H1 (cell line): Measurements from ENCODE around the gene BCAS1. TPM values are rescaled to one million over a fixed set of nuclear protein-coding genes. Genes with fewer than 3 reads are reported as not detected.

Source experiments
- CTCF ChIA-PET: fragments of 300-600 bp; sonication (Branson Sonifier 250); formaldehyde crosslinking; loops from one replicate; lab custom pipeline; 2021; ENCODE audit not compliant: partially characterized antibody; lab: Charles Lee
- POLR2A ChIA-PET: fragments of 300-600 bp; sonication (Branson Sonifier 250); formaldehyde crosslinking; loops from one replicate; lab custom pipeline; 2021; ENCODE audit warnings: inconsistent platforms; ENCODE audit not compliant: partially characterized antibody; lab: Charles Lee
- DNase-seq, 2 experiments: peaks; one replicate each; pipeline versions ENCODE4 v3.0.0 to v3.0.0-alpha.2; 2010 to 2022; ENCODE audit warnings: low spot score in 2 of 2, low read depth in 1 of 2, mixed read lengths in 1 of 2
- FAIRE-seq: peaks from 2 replicates; lab custom pipeline; 2011; peaks lifted over from hg19 to GRCh38; lab: Jason Lieb, UNC
- H2AFZ ChIP-seq: 2 replicates; pipeline ENCODE4 v1.8.1; 2012; ENCODE audit warnings: low read length, inconsistent platforms
- H2AK5ac ChIP-seq: 2 replicates; pipeline ENCODE4 v1.6.1; 2013; ENCODE audit warnings: low read depth, low read length
- H2BK120ac ChIP-seq: replicated peaks from 2 replicates; pipeline ENCODE3; 2013; ENCODE audit warnings: low read depth, low read length, inconsistent platforms
- H2BK12ac ChIP-seq: 2 replicates; pipeline ENCODE4 v1.6.1; 2013; ENCODE audit warnings: low read depth, low read length
- H2BK15ac ChIP-seq: 2 replicates; pipeline ENCODE4 v1.6.1; 2013; ENCODE audit warnings: low read length
- H2BK20ac ChIP-seq: 2 replicates; pipeline ENCODE4 v1.6.1; 2013; ENCODE audit warnings: low read length
- H2BK5ac ChIP-seq: 2 replicates; pipeline ENCODE4 v1.6.1; 2013; ENCODE audit warnings: low read depth, low read length
- H3K14ac ChIP-seq: 2 replicates; pipeline ENCODE4 v1.6.1; 2013; ENCODE audit warnings: inconsistent platforms; ENCODE audit not compliant: insufficient read length
- H3K18ac ChIP-seq: 2 replicates; pipeline ENCODE4 v1.6.1; 2013; ENCODE audit warnings: low read length; ENCODE audit errors: extremely low read depth
- H3K23ac ChIP-seq: 2 replicates; pipeline ENCODE4 v1.6.1; 2013; ENCODE audit warnings: inconsistent platforms; ENCODE audit not compliant: insufficient read length
- H3K23me2 ChIP-seq: 2 replicates; pipeline ENCODE4 v1.6.1; 2013; ENCODE audit warnings: low read depth, low read length
- H3K27ac ChIP-seq: 2 replicates; pipeline ENCODE4 v1.6.1; 2011; ENCODE audit warnings: low read depth, low read length, inconsistent platforms
- H3K27me3 ChIP-seq, 4 experiments: replicated peaks in 1 of 4; 1 replicate in 1 of 4; 2 replicates in 3 of 4; pipeline versions ENCODE4 v1.6.1 to v1.8.1; 2011 to 2013; ENCODE audit warnings: low read length in 3 of 4, mild to moderate bottlenecking in 3 of 4, inconsistent platforms in 2 of 4, mixed read lengths in 2 of 4, moderate library complexity in 1 of 4; ENCODE audit not compliant: control insufficient read depth in 3 of 4, insufficient read depth in 3 of 4; ENCODE audit errors: extremely low read depth in 1 of 4
- H3K36me3 ChIP-seq, 4 experiments: 2 replicates each; pipeline versions ENCODE4 v1.6.1 to v1.8.1; 2011 to 2013; ENCODE audit warnings: mild to moderate bottlenecking in 4 of 4, low read length in 3 of 4, moderate library complexity in 2 of 4, control low read depth in 1 of 4, inconsistent platforms in 1 of 4; ENCODE audit not compliant: insufficient read depth in 4 of 4, control insufficient read depth in 2 of 4
- H3K4ac ChIP-seq: replicated peaks from 2 replicates; pipeline ENCODE3; 2013; ENCODE audit warnings: low read length, low read depth, mixed read lengths, inconsistent platforms; ENCODE audit not compliant: insufficient read length
- H3K4me1 ChIP-seq, 4 experiments: replicated peaks in 1 of 4; 1 replicate in 1 of 4; 2 replicates in 3 of 4; pipeline versions ENCODE4 v1.6.1 to v1.8.1; 2011 to 2013; ENCODE audit warnings: low read length in 3 of 4, inconsistent platforms in 2 of 4, mixed read lengths in 1 of 4; ENCODE audit not compliant: insufficient read depth in 4 of 4, control insufficient read depth in 3 of 4
- H3K4me2 ChIP-seq, 2 experiments: 2 replicates each; pipeline versions ENCODE4 v1.6.1 to v1.8.1; 2011 to 2013; ENCODE audit warnings: low read depth in 2 of 2, low read length in 2 of 2, control low read depth in 1 of 2, inconsistent platforms in 1 of 2, mild to moderate bottlenecking in 1 of 2; ENCODE audit not compliant: insufficient read depth in 1 of 2
- H3K4me3 ChIP-seq, 4 experiments: fragments of 200-600, 300-600 bp in 1 of 4; sonication (generic), shearing (Covaris generic), sonication (Bioruptor Twin) in 1 of 4; 2 replicates each; pipeline versions ENCODE4 v1.5.1 to v1.8.1; 2011 to 2016; ENCODE audit warnings: low read length in 4 of 4, low read depth in 3 of 4, control low read depth in 2 of 4, inconsistent platforms in 2 of 4, mild to moderate bottlenecking in 2 of 4, mixed read lengths in 1 of 4, moderate library complexity in 1 of 4; ENCODE audit not compliant: insufficient read depth in 2 of 4; ENCODE audit errors: extremely low read depth in 1 of 4
- H3K56ac ChIP-seq: replicated peaks from 2 replicates; pipeline ENCODE3; 2013; ENCODE audit warnings: low read depth, mild to moderate bottlenecking, mixed read lengths, low read length, inconsistent platforms; ENCODE audit not compliant: insufficient read length
- H3K79me1 ChIP-seq: 2 replicates; pipeline ENCODE4 v1.6.1; 2013; ENCODE audit warnings: low read depth, low read length, control low read depth
- H3K79me2 ChIP-seq, 2 experiments: 2 replicates each; pipeline versions ENCODE4 v1.6.1 to v1.8.1; 2012 to 2013; ENCODE audit warnings: low read length in 2 of 2, mild to moderate bottlenecking in 2 of 2, inconsistent platforms in 1 of 2; ENCODE audit not compliant: insufficient read depth in 2 of 2, control insufficient read depth in 1 of 2
- H3K9ac ChIP-seq, 4 experiments: replicated peaks in 1 of 4; 1 replicate in 1 of 4; 2 replicates in 3 of 4; pipeline versions ENCODE4 v1.6.1 to v1.8.1; 2011 to 2013; ENCODE audit warnings: low read depth in 3 of 4, low read length in 3 of 4, control low read depth in 2 of 4, mild to moderate bottlenecking in 2 of 4, moderate library complexity in 2 of 4, inconsistent platforms in 1 of 4; ENCODE audit errors: extremely low read depth in 1 of 4
- H3K9me3 ChIP-seq, 2 experiments: 2 replicates each; pipeline versions ENCODE4 v1.6.1 to v1.8.1; 2012 to 2013; ENCODE audit warnings: mild to moderate bottlenecking in 2 of 2, moderate library complexity in 2 of 2, control low read depth in 1 of 2, inconsistent platforms in 1 of 2, low read depth in 1 of 2, low read length in 1 of 2, mixed read lengths in 1 of 2; ENCODE audit not compliant: insufficient read depth in 2 of 2
- H4K20me1 ChIP-seq, 2 experiments: replicated peaks in 1 of 2; 2 replicates each; pipeline versions ENCODE3 to v1.8.1; 2011 to 2013; ENCODE audit warnings: inconsistent platforms in 2 of 2, low read length in 2 of 2, mild to moderate bottlenecking in 1 of 2; ENCODE audit not compliant: insufficient read depth in 2 of 2, control insufficient read depth in 1 of 2
- H4K5ac ChIP-seq: 2 replicates; pipeline ENCODE4 v1.6.1; 2013; ENCODE audit warnings: low read length, low read depth, mixed read lengths, inconsistent platforms; ENCODE audit not compliant: insufficient read length
- H4K8ac ChIP-seq: 2 replicates; pipeline ENCODE4 v1.8.0; 2013; ENCODE audit warnings: mild to moderate bottlenecking, moderate library complexity, low read length, inconsistent platforms; ENCODE audit not compliant: insufficient read depth; ENCODE audit errors: extremely low read depth
- H4K91ac ChIP-seq: replicated peaks from 2 replicates; pipeline ENCODE3; 2013; ENCODE audit warnings: low read length, mixed read lengths, inconsistent platforms; ENCODE audit not compliant: insufficient read length
- CEBPB ChIP-seq: IDR thresholded peaks from 2 replicates; pipeline ENCODE4 v1.6.1; 2012; ENCODE audit warnings: low read depth, low read length
- GTF2F1 ChIP-seq: IDR thresholded peaks from 2 replicates; pipeline ENCODE4 v1.6.1; 2012; ENCODE audit warnings: low read depth, low read length, improper control_type of control experiment, borderline replicate concordance
- HDAC6 ChIP-seq: IDR thresholded peaks from one replicate; pipeline ENCODE4 v1.7.1; 2012; ENCODE audit warnings: low read depth, mild to moderate bottlenecking, inconsistent platforms, low read length, moderate library complexity
- KDM4A ChIP-seq: IDR thresholded peaks from one replicate; pipeline ENCODE4 v1.7.1; 2012; ENCODE audit warnings: low read depth, mild to moderate bottlenecking, moderate library complexity, low read length, inconsistent platforms; ENCODE audit not compliant: severe bottlenecking
- PHF8 ChIP-seq: fragments of 200-600 bp; sonication (generic); conservative IDR thresholded peaks from 2 replicates; pipeline ENCODE4 v1.7.1; 2012; ENCODE audit warnings: low read depth, mild to moderate bottlenecking, inconsistent platforms, low read length, moderate library complexity
- RAD21 ChIP-seq, 2 experiments: IDR thresholded peaks in 1 of 2; conservative IDR thresholded peaks in 1 of 2; 2 replicates each; pipeline ENCODE4 v1.6.1; 2011; ENCODE audit warnings: low read depth in 2 of 2, low read length in 2 of 2, improper control_type of control experiment in 1 of 2, inconsistent platforms in 1 of 2, mild to moderate bottlenecking in 1 of 2, moderate library complexity in 1 of 2
- RBBP5 ChIP-seq: IDR thresholded peaks from 2 replicates; pipeline ENCODE4 v1.7.1; 2012; ENCODE audit warnings: low read depth, mild to moderate bottlenecking, inconsistent platforms, low read length, moderate library complexity, borderline replicate concordance
- SIRT6 ChIP-seq: IDR thresholded peaks from one replicate; pipeline ENCODE4 v1.7.1; 2012; ENCODE audit warnings: low read length, inconsistent platforms
- SUZ12 ChIP-seq: fragments of 200-600 bp; sonication (generic); IDR thresholded peaks from 2 replicates; pipeline ENCODE4 v1.6.1; 2012; ENCODE audit warnings: mild to moderate bottlenecking, inconsistent platforms, low read length, moderate library complexity, mixed read lengths
- TEAD4 ChIP-seq: IDR thresholded peaks from 2 replicates; pipeline ENCODE4 v1.6.1; 2012; ENCODE audit warnings: low read depth, low read length, inconsistent platforms, mixed read lengths
- WGBS, 2 experiments: shearing (Covaris generic) in 1 of 2; methylation state at CpG; one replicate each; pipeline versions ENCODE4 v1.1.6 to v1.1.7; 2013 to 2015; ENCODE audit warnings: low lambda C conversion rate in 2 of 2, mixed read lengths in 2 of 2, inconsistent platforms in 1 of 2, low coverage in 1 of 2, missing lambda C conversion rate in 1 of 2; ENCODE audit not compliant: insufficient replicate concordance in 2 of 2, insufficient coverage in 1 of 2, insufficient read length in 1 of 2; ENCODE audit errors: extremely low coverage in 1 of 2, missing lambda C conversion rate in 1 of 2; 5-methylcytosine and 5-hydroxymethylcytosine counted together
- polyA plus RNA-seq, 7 experiments: library from polyadenylated mRNA; depleted of rRNA in 3 of 7; stranded (reverse) in 5 of 7; unstranded in 2 of 7; fragments of >200 nt in 5 of 7; fragments of 200-250 nt in 2 of 7; gene quantifications; 1 replicate in 5 of 7; 2 replicates in 1 of 7; 4 replicates in 1 of 7; pipeline versions ENCODE4 v1.2.1 to v1.2.3, GENCODE V29; 2011 to 2013; ENCODE audit warnings: missing spikeins in 2 of 7, mixed read lengths in 2 of 7
- total RNA-seq: library from RNA; stranded (reverse); fragmentation: NEBNext Ultra II Directional; extraction: Animal tissue kit (Norgen Biotek cat#: 25700); gene quantifications from 2 replicates; pipeline ENCODE4 v1.2.1, GENCODE V29; 2021

Gene BCAS1
- total and polyA plus RNA-seq, 2 of the 8 experiments (the other 6 are each of a cell fraction or from before 2014, with no cell fraction given): 0.06 to 0.19 TPM

- no peak overlapping the region for H4K8ac ChIP-seq
- no peaks in the 10 kb centered on the region for H3K36me3 ChIP-seq
- no peak overlapping the region for H4K91ac ChIP-seq
- no peak overlapping the region for H3K27ac ChIP-seq
- 88% methylated on average over 7 of the region's 7 CpGs; no CpG with 5 or more reads in 1 of the 2 experiments for WGBS, 2 experiments
- no peak overlapping the region for H2AFZ ChIP-seq
- H2BK120ac ChIP-seq: no peak overlapping the region
- H3K23me2 ChIP-seq: no peaks in the 10 kb centered on the region
- H3K4ac ChIP-seq: no peak overlapping the region
- H3K56ac ChIP-seq: no peak overlapping the region
- no peak overlapping the region for H2AK5ac ChIP-seq
- H3K9me3 ChIP-seq: no peaks in the 10 kb centered on the region
- ChIA-PET POLR2A (no interaction called here), CTCF (no interaction called here)
- no peak overlapping the region for H3K23ac ChIP-seq
- H2BK5ac ChIP-seq: no peak overlapping the region
- FAIRE-seq (no peak), DNase-seq (no peak)
- no peak overlapping the region for H3K18ac ChIP-seq
- no peak overlapping the region for H3K4me2 ChIP-seq
- no peak overlapping the region for H2BK12ac ChIP-seq
- H2BK20ac ChIP-seq: no peak overlapping the region
- no peak overlapping the region for H3K14ac ChIP-seq
- H4K20me1 ChIP-seq: no peaks in the 10 kb centered on the region
- H3K4me1 ChIP-seq: peaks cover 0 to 2% (median 0%) of the 10 kb centered on the region in 4 experiments; a peak in 2 of 7 replicates
- H3K9ac ChIP-seq: no peak overlapping the region
- no peak overlapping the region for H2BK15ac ChIP-seq
- no peak overlapping the region for H4K5ac ChIP-seq
- no peak overlapping the region for H3K4me3 ChIP-seq
- no peaks in the 10 kb centered on the region for H3K79me2 ChIP-seq
- H3K79me1 ChIP-seq: no peaks in the 10 kb centered on the region
- H3K27me3 ChIP-seq: no peaks in the 10 kb centered on the region
- TF ChIP-seq PHF8: no peak
- TF ChIP-seq TEAD4: no peak
- no peak for TF ChIP-seq GTF2F1
- no peak for TF ChIP-seq CEBPB
- TF ChIP-seq RBBP5: no peak
- no peak for TF ChIP-seq KDM4A
- TF ChIP-seq HDAC6: no peak
- TF ChIP-seq SUZ12: no peak
- no peak for TF ChIP-seq RAD21 (IDR thresholded peaks at IDR 0.05 in 1 of 2, conservative IDR thresholded peaks at IDR 0.05 in 1 of 2; ENCODE audit: low read depth in 2 of 2, low read length in 2 of 2)
- no peak for TF ChIP-seq SIRT6
These were observed 48.8 kb downstream of the BCAS1 start for GRCh38 chr20:54021446-54022235.
